GM21360 (cell line): ENCODE data around the gene TIMM44.
"Not testable (repeated sequence)": the region's sequence is repeated elsewhere in the genome, so short reads cannot be mapped to it uniquely, and the experiment has no call there.

Experiments used
- ATAC-seq: cut with Tn5 transposase; IDR thresholded peaks from one replicate; pipeline ENCODE4 v1.9.1; 2021; ENCODE audit warnings: mild to moderate bottlenecking, moderate library complexity; ENCODE audit not compliant: unreplicated experiment

TIMM44 gene

GRCh38 chr19:7977021-7977722 is 33.7 kb upstream of the TIMM44 start:
- ATAC-seq: no peak

- no peak for ATAC-seq
These were observed 33.0 kb upstream of the TIMM44 start for GRCh38 chr19:7976461-7976860.

- ATAC-seq: no peak
These were observed 31.6 kb upstream of the TIMM44 start for GRCh38 chr19:7975037-7975436.

GRCh38 chr19:7973883-7974282 is 30.4 kb upstream of the TIMM44 start:
- no peak for ATAC-seq

- ATAC-seq: no peak
These were observed 28.4 kb upstream of the TIMM44 start for GRCh38 chr19:7971553-7972520.

GRCh38 chr19:7970716-7971448 is 27.4 kb upstream of the TIMM44 start:
- ATAC-seq: no peak

GRCh38 chr19:7969555-7969939 is 26.1 kb upstream of the TIMM44 start:
- no peak for ATAC-seq

- ATAC-seq: no peak
These were observed 25.5 kb upstream of the TIMM44 start for GRCh38 chr19:7968796-7969554.

- ATAC-seq: no peak
These were observed 24.7 kb upstream of the TIMM44 start for GRCh38 chr19:7968008-7968795.

- no peak for ATAC-seq
These were observed 22.6 kb upstream of the TIMM44 start for GRCh38 chr19:7965921-7966665.

- no peak for ATAC-seq
These were observed 21.9 kb upstream of the TIMM44 start for GRCh38 chr19:7965259-7965841.

- ATAC-seq: no peak
These were observed 20.1 kb upstream of the TIMM44 start for GRCh38 chr19:7963566-7963965.

GRCh38 chr19:7962644-7963268 is 19.3 kb upstream of the TIMM44 start:
- ATAC-seq: no peak

GRCh38 chr19:7961920-7962626 is 18.6 kb upstream of the TIMM44 start:
- ATAC-seq: no peak

GRCh38 chr19:7961082-7961481 is 17.6 kb upstream of the TIMM44 start:
- ATAC-seq: not testable (repeated sequence)

GRCh38 chr19:7959211-7959610 is 15.7 kb upstream of the TIMM44 start:
- ATAC-seq: no peak

- no peak for ATAC-seq
These were observed 12.2 kb upstream of the TIMM44 start for GRCh38 chr19:7955696-7956095.

GRCh38 chr19:7953576-7953975 is 10.1 kb upstream of the TIMM44 start:
- ATAC-seq: no peak
